Lower leg skin (tissue), 4 donors: Measurements from ENCODE around the gene ACHE. TPM values are rescaled to one million over a fixed set of nuclear protein-coding genes. Genes with fewer than 3 reads are reported as not detected.
A peak's percentile ranks its signal among the peaks of the same experiment; 100 is the strongest.

Experiments
- DNase-seq, 2 donors: peaks; one replicate each; pipeline ENCODE4 v3.0.0-alpha.2; 2019; ENCODE audit warnings: low spot score in 2 of 2
- H3K4me3 ChIP-seq: fragments of 200-600 bp; sonication (generic); 2 replicates; pipeline ENCODE4 v1.5.1; 2017; ENCODE audit warnings: mild to moderate bottlenecking, low read depth; ENCODE audit not compliant: poor library complexity, severe bottlenecking
- POLR2A ChIP-seq, 2 donors: fragments of 450-650 bp; IDR thresholded peaks; one replicate each; pipeline ENCODE4 v1.6.1; 2016 to 2017; ENCODE audit warnings: antibody characterized with exemption in 2 of 2, mild to moderate bottlenecking in 1 of 2, moderate library complexity in 1 of 2
- WGBS, 2 donors: methylation state at CpG; one replicate each; pipeline ENCODE4 v1.1.5; 2018; 5-methylcytosine and 5-hydroxymethylcytosine counted together
- intact Hi-C: fragments of 100-400 bp; cut with DNase I; formaldehyde crosslinking; loops from one replicate; pipeline ENCODE4 v1.15.0; 2023; ENCODE audit warnings: low total_unique reads
- total RNA-seq, 4 donors: library from RNA; depleted of rRNA; stranded (reverse); fragments of >200 nt; gene quantifications; one replicate each; pipeline ENCODE4 v1.1.0, GENCODE V29; 2016
- TF ChIP-seq, protein P1 (sequence below), 3 donors: fragments of 450-650 bp; IDR thresholded peaks; one replicate each; pipeline ENCODE4 v1.5.1; 2016; ENCODE audit warnings: antibody characterized with exemption in 3 of 3, mild to moderate bottlenecking in 3 of 3, moderate library complexity in 2 of 3

The ACHE gene
- total RNA-seq, 4 donors from 2014 or later, result 0.88 to 2.7 (median 1.1) TPM; not detected in 1

DNA sequence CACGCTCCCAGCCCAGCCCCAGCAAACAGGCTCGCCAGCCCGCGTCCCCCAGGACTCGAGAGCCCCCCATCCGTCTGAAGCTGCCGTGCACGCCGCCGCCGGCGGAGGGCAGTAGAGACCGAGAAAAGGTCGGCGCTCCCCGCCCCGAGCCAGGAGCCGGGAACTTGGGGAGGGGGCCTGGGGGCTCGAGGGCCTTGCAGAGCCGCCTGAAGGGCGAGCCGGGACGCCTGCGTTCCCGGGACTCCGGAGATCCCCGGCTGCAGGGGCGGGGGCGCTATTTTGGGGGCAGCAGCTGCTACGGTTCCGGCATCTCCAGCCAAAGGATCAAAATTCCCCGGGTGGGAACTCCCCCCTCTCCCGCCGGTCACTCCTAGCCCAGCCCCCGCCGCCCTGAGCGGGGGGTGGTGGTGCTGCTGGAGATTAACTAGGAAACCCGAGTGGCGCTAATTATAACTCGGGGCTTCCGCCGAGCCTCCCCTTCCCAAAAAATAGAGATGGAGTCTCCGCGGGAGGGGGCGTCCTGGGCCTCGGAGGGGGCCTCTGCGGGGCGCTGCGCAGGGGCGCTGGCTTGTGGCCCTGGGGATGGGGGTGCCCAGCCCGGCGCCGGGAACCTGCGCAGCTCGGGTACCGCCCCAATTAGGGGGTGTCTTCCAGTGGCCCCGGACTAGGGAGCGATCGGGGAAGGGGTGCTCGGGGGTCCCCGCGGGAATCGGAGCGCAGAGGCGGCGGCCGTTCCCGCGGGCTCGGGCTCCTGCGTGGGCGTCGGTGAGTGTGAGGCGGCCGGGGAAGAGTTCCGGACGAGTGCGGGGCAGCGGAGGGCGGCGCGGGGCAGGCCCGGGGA, 608 bp downstream of the ACHE start:
- 0 to 2% methylated on average over 34 to 58 of the region's 83 CpGs for WGBS, 2 donors
- intact Hi-C loops, result loop anchor here (5.0 kb wide), 1 partner anchor 162 kb away; no protein-coding TSS in a partner anchor
- peak in 1 of 2 donors; percentile 88 for DNase-seq

DNA sequence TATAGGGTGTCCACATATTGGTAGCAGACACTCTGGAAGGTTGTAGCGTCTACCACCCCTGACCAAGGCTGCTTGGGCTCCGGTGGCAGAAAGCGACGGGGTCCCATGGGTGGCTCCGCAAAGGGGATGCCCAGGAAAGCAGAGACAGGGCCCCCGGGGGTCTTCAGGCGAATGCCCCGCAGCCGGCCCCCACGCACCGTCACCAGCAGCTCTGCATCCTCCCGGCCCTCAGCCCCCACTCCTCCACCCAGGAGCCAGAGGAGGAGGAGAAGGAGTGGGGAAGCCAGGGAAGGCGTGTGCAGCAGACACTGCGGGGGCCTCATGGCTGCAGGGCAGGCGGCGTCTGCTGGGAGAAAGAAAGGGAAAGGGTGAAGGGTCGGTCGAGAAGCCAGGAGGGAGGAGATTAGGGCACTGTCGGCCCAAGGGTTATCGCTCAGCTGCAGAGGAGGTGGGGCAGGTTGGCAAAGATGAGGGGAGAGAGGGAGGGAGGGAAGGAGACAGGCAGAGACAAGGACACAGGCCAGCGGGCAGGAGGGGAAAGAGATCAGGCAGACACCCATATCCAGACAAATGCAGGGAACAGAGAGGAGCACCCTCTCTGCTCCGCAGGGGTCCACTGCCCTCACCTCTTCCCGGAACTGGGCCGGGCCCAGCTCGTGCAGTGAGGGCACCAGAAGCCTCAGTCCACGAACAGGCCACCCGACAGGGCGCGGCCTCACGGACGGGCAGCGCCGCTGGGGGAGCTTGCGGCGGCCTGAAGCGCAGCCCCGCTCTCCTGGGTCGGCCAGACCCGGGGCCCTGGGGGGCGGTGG, 1.6 kb downstream of the ACHE start:
- TF ChIP-seq, protein P1, sequence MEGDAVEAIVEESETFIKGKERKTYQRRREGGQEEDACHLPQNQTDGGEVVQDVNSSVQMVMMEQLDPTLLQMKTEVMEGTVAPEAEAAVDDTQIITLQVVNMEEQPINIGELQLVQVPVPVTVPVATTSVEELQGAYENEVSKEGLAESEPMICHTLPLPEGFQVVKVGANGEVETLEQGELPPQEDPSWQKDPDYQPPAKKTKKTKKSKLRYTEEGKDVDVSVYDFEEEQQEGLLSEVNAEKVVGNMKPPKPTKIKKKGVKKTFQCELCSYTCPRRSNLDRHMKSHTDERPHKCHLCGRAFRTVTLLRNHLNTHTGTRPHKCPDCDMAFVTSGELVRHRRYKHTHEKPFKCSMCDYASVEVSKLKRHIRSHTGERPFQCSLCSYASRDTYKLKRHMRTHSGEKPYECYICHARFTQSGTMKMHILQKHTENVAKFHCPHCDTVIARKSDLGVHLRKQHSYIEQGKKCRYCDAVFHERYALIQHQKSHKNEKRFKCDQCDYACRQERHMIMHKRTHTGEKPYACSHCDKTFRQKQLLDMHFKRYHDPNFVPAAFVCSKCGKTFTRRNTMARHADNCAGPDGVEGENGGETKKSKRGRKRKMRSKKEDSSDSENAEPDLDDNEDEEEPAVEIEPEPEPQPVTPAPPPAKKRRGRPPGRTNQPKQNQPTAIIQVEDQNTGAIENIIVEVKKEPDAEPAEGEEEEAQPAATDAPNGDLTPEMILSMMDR (IDR thresholded peaks at IDR 0.05), result no peak
- TF ChIP-seq POLR2A (IDR thresholded peaks at IDR 0.05), result no peak
- no peak overlapping the region for H3K4me3 ChIP-seq
- intact Hi-C loops, result no loop called here
- WGBS, 2 donors, result 37 to 47% methylated on average over 36 to 38 of the region's 40 CpGs
- no peak for DNase-seq

More for the DNA sequence above, 608 bp downstream of the ACHE start:
- TF ChIP-seq, protein P1 (IDR thresholded peaks at IDR 0.05), result no peak
- no peak for TF ChIP-seq POLR2A (IDR thresholded peaks at IDR 0.05)
- H3K4me3 ChIP-seq, result peak overlapping the region; percentile 26

DNA sequence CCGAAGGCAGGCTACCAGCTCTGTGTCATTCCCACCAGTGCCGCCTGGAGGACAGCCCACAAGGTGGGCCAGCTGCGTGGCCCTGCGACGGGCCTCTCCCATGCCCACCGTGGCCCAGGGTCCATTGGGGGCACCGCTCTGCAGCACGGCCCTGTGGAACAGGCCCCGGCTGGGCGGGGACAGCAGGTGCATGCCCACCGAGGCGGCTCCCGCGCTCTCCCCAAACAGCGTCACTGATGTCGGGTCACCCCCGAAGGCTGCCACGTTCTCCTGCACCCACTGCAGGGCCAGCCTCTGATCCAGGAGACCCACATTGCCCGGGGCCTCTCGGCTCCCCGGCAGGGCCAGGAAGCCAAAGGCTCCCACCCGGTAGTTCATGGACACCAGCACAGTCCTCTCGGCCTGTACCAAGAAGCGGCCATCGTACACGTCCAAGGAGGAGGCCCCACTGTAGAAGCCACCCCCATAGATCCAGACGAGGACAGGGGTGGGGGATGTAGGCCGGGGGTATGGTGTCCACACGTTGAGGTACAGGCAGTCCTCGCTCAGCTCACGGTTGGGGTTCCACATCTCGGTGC, 2.3 kb downstream of the ACHE start:
- no peak for DNase-seq
- intact Hi-C loops, result no loop called here
- TF ChIP-seq POLR2A (IDR thresholded peaks at IDR 0.05), result no peak
- TF ChIP-seq, protein P1 (IDR thresholded peaks at IDR 0.05), result no peak
- 88 to 89% methylated on average over 20 to 31 of the region's 32 CpGs for WGBS, 2 donors
- no peak overlapping the region for H3K4me3 ChIP-seq

DNA sequence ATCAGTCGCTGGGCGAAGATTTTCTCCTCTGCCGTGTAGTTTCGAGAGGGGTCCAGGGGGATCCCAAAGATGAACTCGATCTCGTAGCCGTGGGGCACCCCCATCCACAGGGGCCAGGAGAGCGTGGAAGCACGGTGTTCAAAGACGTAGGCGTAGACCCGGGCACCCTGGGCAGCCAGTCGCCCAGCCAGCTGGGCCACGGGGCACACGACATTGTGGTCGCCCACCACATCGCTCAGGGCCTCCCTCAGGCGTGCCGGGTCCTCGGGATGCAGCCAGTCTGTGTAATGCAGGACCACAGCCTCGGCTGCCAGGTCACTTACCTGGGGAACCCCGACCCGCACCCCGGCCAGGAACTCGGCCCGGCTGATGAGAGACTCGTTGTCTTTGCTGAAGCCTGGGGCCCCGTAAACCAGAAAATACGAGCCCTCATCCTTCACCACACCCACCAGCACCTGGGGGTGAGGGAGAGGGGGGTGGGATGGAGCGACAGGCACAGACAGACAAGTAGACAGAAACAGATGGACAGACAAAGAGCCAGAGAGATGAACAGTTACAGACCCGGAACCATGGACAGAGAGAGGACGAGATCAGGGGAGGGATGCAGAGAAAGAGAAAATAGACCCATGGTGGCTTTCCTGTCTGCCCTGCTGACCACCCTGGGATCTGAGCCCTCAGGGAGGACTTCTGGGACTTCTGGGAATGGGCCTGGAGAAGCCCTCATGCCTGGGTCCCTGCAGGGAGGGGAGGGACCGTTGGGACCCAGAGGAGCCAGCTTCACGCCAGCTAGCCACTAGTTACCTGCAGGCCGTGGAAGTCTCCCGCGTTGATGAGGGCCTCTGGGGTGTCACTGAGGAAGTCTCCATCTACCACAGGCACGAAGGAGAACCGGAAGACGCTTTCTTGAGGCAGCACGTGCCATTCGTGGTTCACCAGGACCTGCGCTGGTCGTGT, 3.0 kb downstream of the ACHE start:
- DNase-seq, result no peak
- 82% methylated on average over 42 to 44 of the region's 44 CpGs for WGBS, 2 donors
- intact Hi-C loops, result no loop called here
- H3K4me3 ChIP-seq, result no peak overlapping the region
- TF ChIP-seq, protein P1 (IDR thresholded peaks at IDR 0.05), result no peak
